Measurements from ENCODE around the gene TNFAIP8. TPM values are rescaled to one million over a fixed set of nuclear protein-coding genes. Genes with fewer than 3 reads are reported as not detected.

Gene TNFAIP8
- total RNA-seq, 5 donors from 2014 or later (not counting 1 experiment from before 2014, with no cell fraction given), result 128 to 145 (median 135) TPM

DNA sequence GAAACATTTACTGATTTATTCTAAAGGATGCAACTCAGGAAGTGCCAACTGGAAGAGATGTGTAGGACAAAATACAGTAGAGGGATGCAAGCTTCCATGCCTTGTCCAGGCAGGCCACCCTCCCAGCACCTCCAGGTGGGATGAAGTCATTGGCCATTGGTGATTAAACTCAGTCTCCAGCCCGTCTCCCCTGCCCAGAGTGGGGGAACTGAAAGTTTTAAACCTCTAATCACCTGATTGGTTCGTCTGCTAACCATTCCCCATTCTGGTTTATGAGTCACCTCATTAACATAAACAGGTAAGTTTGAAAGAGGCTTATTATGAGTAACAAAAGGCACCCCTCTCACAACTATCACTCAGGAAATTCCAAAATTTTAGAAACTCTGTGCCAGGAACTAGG, 8.1 kb downstream of the TNFAIP8 start:
- ChIA-PET CTCF (interaction anchor here (0.7 to 1.7 kb wide), 8 partner anchors 22 to 301 kb away, joined by 3 to 8 read pairs (median 4); no protein-coding TSS in a partner anchor), POLR2A (interaction anchor here in 1 of 2 donors (1.1 kb wide), 1 partner anchor 48 kb away, joined by 3 read pairs; no protein-coding TSS in a partner anchor)
- Histone ChIP-seq H3K4me1 (ENCODE audit: control insufficient read depth in 1 of 2, extremely low read depth in 1 of 2, insufficient read depth in 2 of 2, low read length in 2 of 2) (peaks cover 53 to 66% of the 10 kb centered on the region in 2 experiments), H3K9me3 (no peaks in the 10 kb centered on the region), H3K27me3 (replicated peaks in 1 of 2; ENCODE audit: control insufficient read depth in 2 of 2, extremely low read depth in 1 of 2, insufficient read depth in 2 of 2, low read length in 1 of 2) (no peaks in the 10 kb centered on the region), H3K27ac (ENCODE audit: low read length) (peak overlapping the region; percentile 30), H3K36me3 (ENCODE audit: control insufficient read depth in 2 of 2, extremely low read depth in 1 of 2, insufficient read depth in 1 of 2, low read length in 1 of 2) (peaks cover 5% of the 10 kb centered on the region in 2 donors), H3K4me3 (ENCODE audit: control insufficient read depth in 1 of 2, extremely low read depth in 1 of 2, low read length in 1 of 2) (no peak overlapping the region)
- ATAC-seq (replicated peaks in 1 of 4) (no peak), DNase-seq (no peak)
- Mint-ChIP-seq H3K36me3 (peaks cover 27% of the 10 kb centered on the region), H3K4me3 (no peak overlapping the region), H3K27ac (peak overlapping the region; percentile 77 to 95), H3K27me3 (no peaks in the 10 kb centered on the region), H3K4me1 (peaks cover 96 to 97% (median 97%) of the 10 kb centered on the region in 3 donors), H3K9me3 (no peaks in the 10 kb centered on the region)
- WGBS (ENCODE audit: insufficient coverage), result no CpG with 5 or more reads among the region's 2 CpGs

DNA sequence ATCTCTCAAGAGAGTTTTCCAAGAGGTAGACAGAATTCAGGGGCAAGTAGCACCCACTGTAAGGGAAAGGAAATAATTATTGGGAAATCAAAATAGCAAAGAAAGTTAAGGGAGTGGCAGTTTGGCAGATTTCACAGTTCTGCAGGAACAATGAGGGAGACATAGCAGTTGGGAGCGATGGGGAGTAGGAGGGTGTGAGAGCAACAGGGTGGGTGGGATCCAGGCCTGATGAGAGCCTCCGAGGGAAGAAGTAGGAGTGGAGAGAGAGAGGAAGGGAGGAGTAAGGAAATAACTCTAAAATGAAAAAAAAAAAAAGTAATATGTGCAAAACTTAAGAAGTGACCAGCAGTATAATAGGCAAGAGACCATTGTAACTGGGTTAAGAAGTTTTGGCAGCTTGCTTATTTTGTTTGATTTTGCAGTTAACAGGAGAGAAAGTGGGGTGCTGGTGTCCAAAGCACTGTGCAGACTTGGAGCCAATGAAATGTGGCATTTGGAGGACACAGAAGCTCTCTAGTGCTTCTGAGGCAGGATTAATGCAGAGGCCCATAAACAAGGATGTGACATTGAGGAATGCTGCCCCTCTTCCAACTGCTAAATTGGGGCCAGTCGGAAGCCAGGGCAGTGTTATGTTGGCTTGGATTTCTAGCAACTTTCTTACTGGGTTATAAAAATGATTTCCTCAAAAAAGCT, 10.2 kb downstream of the TNFAIP8 start:
- ChIA-PET CTCF (interaction anchor here (0.6 to 2.0 kb wide), 8 partner anchors 8 to 42 kb away, joined by 3 to 9 read pairs (median 4); no protein-coding TSS in a partner anchor), POLR2A (no interaction called here)
- Histone ChIP-seq H3K9me3 (no peaks in the 10 kb centered on the region), H3K36me3 (ENCODE audit: control insufficient read depth in 2 of 2, extremely low read depth in 1 of 2, insufficient read depth in 1 of 2, low read length in 1 of 2) (peaks cover 5% of the 10 kb centered on the region in 2 donors), H3K27ac (ENCODE audit: low read length) (peak overlapping the region; percentile 55), H3K4me3 (ENCODE audit: control insufficient read depth in 1 of 2, extremely low read depth in 1 of 2, low read length in 1 of 2) (no peak overlapping the region), H3K4me1 (ENCODE audit: control insufficient read depth in 1 of 2, extremely low read depth in 1 of 2, insufficient read depth in 2 of 2, low read length in 2 of 2) (peaks cover 53 to 65% of the 10 kb centered on the region in 2 experiments), H3K27me3 (replicated peaks in 1 of 2; ENCODE audit: control insufficient read depth in 2 of 2, extremely low read depth in 1 of 2, insufficient read depth in 2 of 2, low read length in 1 of 2) (no peaks in the 10 kb centered on the region)
- peak overlapping the region; percentile 85 to 91 for H3K27ac Mint-ChIP-seq
- H3K4me3 Mint-ChIP-seq, result peak overlapping the region; percentile 40 to 63 (median 42)
- no peaks in the 10 kb centered on the region for H3K9me3 Mint-ChIP-seq
- DNase-seq (no peak), ATAC-seq (replicated peaks in 1 of 4) (no peak)
- peaks cover 27% of the 10 kb centered on the region for H3K36me3 Mint-ChIP-seq
- H3K4me1 Mint-ChIP-seq, result peaks cover 82 to 97% (median 95%) of the 10 kb centered on the region in 3 donors
- WGBS (ENCODE audit: insufficient coverage), result 65% methylated on average over 3 of the region's 3 CpGs
- H3K27me3 Mint-ChIP-seq, result no peaks in the 10 kb centered on the region

DNA sequence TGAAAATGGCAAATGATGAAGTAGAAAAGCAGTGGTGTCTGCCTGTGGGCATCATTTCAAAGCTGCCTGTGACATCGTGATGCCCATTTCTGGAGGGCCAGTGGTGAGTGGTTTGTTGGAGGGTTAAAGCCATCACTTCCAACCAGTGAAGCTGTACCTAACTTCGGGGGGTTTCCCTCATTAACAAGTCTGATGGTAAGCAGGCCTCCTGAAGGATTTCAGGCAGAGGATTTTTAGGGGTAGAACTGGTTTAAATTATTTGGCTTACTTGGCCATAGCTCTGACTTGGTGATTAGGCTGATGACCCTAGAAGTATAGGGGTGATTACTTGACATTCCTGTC, 10.7 kb downstream of the TNFAIP8 start:
- Histone ChIP-seq H3K27ac (ENCODE audit: low read length) (peak overlapping the region; percentile 55), H3K4me3 (ENCODE audit: control insufficient read depth in 1 of 2, extremely low read depth in 1 of 2, low read length in 1 of 2) (no peak overlapping the region), H3K9me3 (no peaks in the 10 kb centered on the region), H3K36me3 (ENCODE audit: control insufficient read depth in 2 of 2, extremely low read depth in 1 of 2, insufficient read depth in 1 of 2, low read length in 1 of 2) (peaks cover 5% of the 10 kb centered on the region in 2 donors), H3K4me1 (ENCODE audit: control insufficient read depth in 1 of 2, extremely low read depth in 1 of 2, insufficient read depth in 2 of 2, low read length in 2 of 2) (peaks cover 50 to 61% of the 10 kb centered on the region in 2 experiments), H3K27me3 (replicated peaks in 1 of 2; ENCODE audit: control insufficient read depth in 2 of 2, extremely low read depth in 1 of 2, insufficient read depth in 2 of 2, low read length in 1 of 2) (no peaks in the 10 kb centered on the region)
- peak overlapping the region; percentile 14 to 63 (median 42) for H3K4me3 Mint-ChIP-seq
- 47% methylated on average over 2 of the region's 2 CpGs for WGBS (ENCODE audit: insufficient coverage)
- H3K27me3 Mint-ChIP-seq, result no peaks in the 10 kb centered on the region
- H3K27ac Mint-ChIP-seq, result peak overlapping the region; percentile 85 to 91
- ChIA-PET CTCF (interaction anchor here (0.6 to 2.0 kb wide), 6 partner anchors 9 to 26 kb away, joined by 3 to 9 read pairs (median 4); no protein-coding TSS in a partner anchor), POLR2A (interaction anchor here (0.6 to 0.9 kb wide), 2 partner anchors 32 to 173 kb away, joined by 3 read pairs; no protein-coding TSS in a partner anchor)
- H3K9me3 Mint-ChIP-seq, result no peaks in the 10 kb centered on the region
- ATAC-seq (replicated peaks in 1 of 4) (peak in 1 of 4 experiments; percentile 53), DNase-seq (peak in 3 of 35 experiments; percentile 8 to 54 (median 30))
- H3K36me3 Mint-ChIP-seq, result peaks cover 30% of the 10 kb centered on the region
- H3K4me1 Mint-ChIP-seq, result peaks cover 82 to 97% (median 95%) of the 10 kb centered on the region in 3 donors

DNA sequence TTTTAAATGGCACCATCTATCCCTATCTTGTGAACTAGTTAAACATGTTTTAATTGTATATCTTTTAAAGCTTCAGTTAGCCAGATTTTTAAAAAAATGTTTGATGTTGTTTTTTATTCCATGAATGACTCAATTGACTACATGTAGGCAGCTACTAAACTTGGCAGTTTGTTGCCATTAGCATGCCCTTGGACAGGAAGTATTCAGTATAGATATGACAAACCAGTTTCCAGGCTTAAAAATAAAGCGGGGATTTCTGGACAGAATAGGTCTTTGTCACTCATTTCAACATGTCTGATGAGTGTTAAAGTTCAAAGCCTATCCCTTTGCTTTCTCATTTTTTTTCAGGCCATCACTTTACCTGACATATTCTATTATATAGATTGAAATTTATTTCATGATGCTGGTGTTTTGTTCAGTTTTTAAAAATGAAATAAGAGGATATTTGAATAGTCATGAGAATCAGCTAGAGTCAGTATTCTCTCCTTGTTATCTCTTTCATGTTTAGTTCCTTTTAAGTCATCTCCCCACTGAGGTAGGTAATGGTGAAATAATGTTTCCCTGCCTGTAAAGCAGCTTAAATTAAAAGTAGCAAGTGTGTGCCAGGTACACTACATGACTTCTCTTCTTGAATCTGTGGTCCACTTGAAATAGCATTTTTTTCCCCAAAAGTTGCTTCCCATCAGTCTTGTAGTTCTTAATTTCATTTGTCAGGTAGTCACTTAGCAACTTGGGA, 11.9 kb downstream of the TNFAIP8 start:
- H3K9me3 ChIP-seq, result no peaks in the 10 kb centered on the region
- ATAC-seq (replicated peaks in 1 of 4), result peak in 3 of 4 experiments; percentile 25 to 71 (median 35)
- Mint-ChIP-seq H3K4me3 (peak overlapping the region; percentile 41 to 63 (median 63)), H3K4me1 (peaks cover 75 to 87% (median 84%) of the 10 kb centered on the region in 3 donors), H3K9me3 (no peaks in the 10 kb centered on the region), H3K27me3 (no peaks in the 10 kb centered on the region), H3K36me3 (peaks cover 26% of the 10 kb centered on the region), H3K27ac (peak overlapping the region; percentile 85 to 91)
- H3K36me3 ChIP-seq (ENCODE audit: control insufficient read depth in 2 of 2, extremely low read depth in 1 of 2, insufficient read depth in 1 of 2, low read length in 1 of 2), result peaks cover 5 to 6% of the 10 kb centered on the region in 2 donors
- H3K27ac ChIP-seq (ENCODE audit: low read length), result peak overlapping the region; percentile 55
- peak in 1 of 35 experiments; percentile 54 for DNase-seq
- ChIA-PET POLR2A (interaction anchor here in 1 of 2 donors (0.6 to 1.0 kb wide), 3 partner anchors 10 to 294 kb away, joined by 3 to 5 read pairs (median 3); no protein-coding TSS in a partner anchor), CTCF (interaction anchor here in 1 of 2 donors (0.6 to 2.0 kb wide), 5 partner anchors 10 to 56 kb away, joined by 3 to 9 read pairs (median 4); no protein-coding TSS in a partner anchor)
- H3K27me3 ChIP-seq (replicated peaks in 1 of 2; ENCODE audit: control insufficient read depth in 2 of 2, extremely low read depth in 1 of 2, insufficient read depth in 2 of 2, low read length in 1 of 2), result no peaks in the 10 kb centered on the region
- peaks cover 44 to 50% of the 10 kb centered on the region in 2 experiments for H3K4me1 ChIP-seq (ENCODE audit: control insufficient read depth in 1 of 2, extremely low read depth in 1 of 2, insufficient read depth in 2 of 2, low read length in 2 of 2)
- H3K4me3 ChIP-seq (ENCODE audit: control insufficient read depth in 1 of 2, extremely low read depth in 1 of 2, low read length in 1 of 2), result peak overlapping the region in 1 of 2 donors; percentile 19
- no CpG with 5 or more reads among the region's 1 CpG for WGBS (ENCODE audit: insufficient coverage)

DNA sequence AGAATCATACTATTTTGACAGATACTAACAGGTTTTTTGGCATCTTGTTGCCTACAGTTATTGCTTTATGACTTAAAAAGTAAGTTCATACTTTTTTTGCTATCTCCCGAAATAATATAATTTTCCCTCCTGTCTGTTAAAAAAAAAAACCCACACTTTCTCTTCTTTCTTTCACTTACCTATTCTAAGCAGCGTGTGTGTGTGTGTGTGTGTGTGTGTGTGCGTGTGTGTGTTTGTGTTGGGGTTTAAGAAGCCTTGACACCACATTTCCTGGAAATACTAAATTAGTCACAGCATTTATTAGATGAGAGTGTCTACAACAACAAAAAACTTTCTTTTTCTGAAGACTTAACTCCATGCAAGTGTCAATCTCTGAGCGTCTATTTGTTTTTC, 12.4 kb downstream of the TNFAIP8 start:
- Mint-ChIP-seq H3K27ac (peak overlapping the region; percentile 85 to 91), H3K9me3 (no peaks in the 10 kb centered on the region), H3K4me1 (peaks cover 75 to 86% (median 83%) of the 10 kb centered on the region in 3 donors), H3K36me3 (peaks cover 28% of the 10 kb centered on the region), H3K4me3 (peak overlapping the region; percentile 26 to 63 (median 63)), H3K27me3 (no peaks in the 10 kb centered on the region)
- H3K4me1 ChIP-seq (ENCODE audit: control insufficient read depth in 1 of 2, extremely low read depth in 1 of 2, insufficient read depth in 2 of 2, low read length in 2 of 2), result peaks cover 45 to 46% of the 10 kb centered on the region in 2 experiments
- H3K4me3 ChIP-seq (ENCODE audit: control insufficient read depth in 1 of 2, extremely low read depth in 1 of 2, low read length in 1 of 2), result peak overlapping the region in 1 of 2 donors; percentile 19
- H3K27me3 ChIP-seq (replicated peaks in 1 of 2; ENCODE audit: control insufficient read depth in 2 of 2, extremely low read depth in 1 of 2, insufficient read depth in 2 of 2, low read length in 1 of 2), result no peaks in the 10 kb centered on the region
- no peaks in the 10 kb centered on the region for H3K9me3 ChIP-seq
- ATAC-seq (replicated peaks in 1 of 4) (peak; percentile 53 to 65 (median 64)), DNase-seq (peak in 20 of 35 experiments; percentile 22 to 58 (median 38))
- POLR2A ChIA-PET, result interaction anchor here in 1 of 2 donors (0.7 kb wide), 1 partner anchor 27 kb away, joined by 4 read pairs; no protein-coding TSS in a partner anchor
- no CpG with 5 or more reads among the region's 4 CpGs for WGBS (ENCODE audit: insufficient coverage)
- H3K27ac ChIP-seq (ENCODE audit: low read length), result peak overlapping the region; percentile 55
- peaks cover 5 to 11% of the 10 kb centered on the region in 2 donors for H3K36me3 ChIP-seq (ENCODE audit: control insufficient read depth in 2 of 2, extremely low read depth in 1 of 2, insufficient read depth in 1 of 2, low read length in 1 of 2)
- CTCF ChIA-PET, result interaction anchor here in 1 of 2 donors (0.7 kb wide), 1 partner anchor 365 kb away, joined by 3 read pairs; no protein-coding TSS in a partner anchor
